Measurements from ENCODE around the gene BDNF.

GRCh38 chr11:27622541-27623300, 77.5 kb downstream of the BDNF start:
- TF ChIP-seq, protein P1, sequence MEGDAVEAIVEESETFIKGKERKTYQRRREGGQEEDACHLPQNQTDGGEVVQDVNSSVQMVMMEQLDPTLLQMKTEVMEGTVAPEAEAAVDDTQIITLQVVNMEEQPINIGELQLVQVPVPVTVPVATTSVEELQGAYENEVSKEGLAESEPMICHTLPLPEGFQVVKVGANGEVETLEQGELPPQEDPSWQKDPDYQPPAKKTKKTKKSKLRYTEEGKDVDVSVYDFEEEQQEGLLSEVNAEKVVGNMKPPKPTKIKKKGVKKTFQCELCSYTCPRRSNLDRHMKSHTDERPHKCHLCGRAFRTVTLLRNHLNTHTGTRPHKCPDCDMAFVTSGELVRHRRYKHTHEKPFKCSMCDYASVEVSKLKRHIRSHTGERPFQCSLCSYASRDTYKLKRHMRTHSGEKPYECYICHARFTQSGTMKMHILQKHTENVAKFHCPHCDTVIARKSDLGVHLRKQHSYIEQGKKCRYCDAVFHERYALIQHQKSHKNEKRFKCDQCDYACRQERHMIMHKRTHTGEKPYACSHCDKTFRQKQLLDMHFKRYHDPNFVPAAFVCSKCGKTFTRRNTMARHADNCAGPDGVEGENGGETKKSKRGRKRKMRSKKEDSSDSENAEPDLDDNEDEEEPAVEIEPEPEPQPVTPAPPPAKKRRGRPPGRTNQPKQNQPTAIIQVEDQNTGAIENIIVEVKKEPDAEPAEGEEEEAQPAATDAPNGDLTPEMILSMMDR (IDR thresholded peaks at IDR 0.05) = no peak
- no peak for TF ChIP-seq EZH2 (IDR thresholded peaks at IDR 0.05)

Measured in neural progenitor cell (in vitro differentiated cells).